ENCODE data around the gene HEATR5B.

Gene HEATR5B

GRCh38 chr2:37060446-37060845 is 23.7 kb downstream of the HEATR5B start:
- H3F3A ChIP-seq (ENCODE audit: insufficient read depth) = peaks cover 8% of the 10 kb centered on the region; the same call in 1 of the 2 replicates
- H3K4me3 ChIP-seq (ENCODE audit: insufficient read depth, low read length, poor library complexity, severe bottlenecking) = no peak overlapping the region
- H3K27me3 ChIP-seq (ENCODE audit: low read length) = no peaks in the 10 kb centered on the region
- no peaks in the 10 kb centered on the region for H4K20me1 ChIP-seq (ENCODE audit: low read depth, low read length)
- no peak overlapping the region for H3K27ac ChIP-seq (ENCODE audit: low read depth, low read length)
- no peak overlapping the region for H3K4me2 ChIP-seq (ENCODE audit: low read depth, low read length, poor library complexity, severe bottlenecking)
- TF ChIP-seq CTCF (IDR thresholded peaks at IDR 0.05; ENCODE audit: insufficient read depth, low read length, poor library complexity, severe bottlenecking) = no peak
- TF ChIP-seq EZH2phosphoT487 (conservative IDR thresholded peaks at IDR 0.05; ENCODE audit: low read length) = no peak
- no peak overlapping the region for H3K9ac ChIP-seq (ENCODE audit: low read length)
- H3K36me3 ChIP-seq (ENCODE audit: low read length) = peaks cover 47% of the 10 kb centered on the region
- H3K9me2 ChIP-seq (replicated peaks; ENCODE audit: insufficient read depth, low read length) = no peaks in the 10 kb centered on the region
- H3K9me3 ChIP-seq (ENCODE audit: insufficient read depth, low read length) = no peaks in the 10 kb centered on the region
- no peaks in the 10 kb centered on the region for H3K79me2 ChIP-seq (ENCODE audit: insufficient read depth, low read length)
- no peak overlapping the region for H2AFZ ChIP-seq (ENCODE audit: low read depth, low read length, severe bottlenecking)

GRCh38 chr2:37059841-37060240 is 24.3 kb downstream of the HEATR5B start:
- Histone ChIP-seq H4K20me1 (ENCODE audit: low read depth, low read length) (no peaks in the 10 kb centered on the region), H2AFZ (ENCODE audit: low read depth, low read length, severe bottlenecking) (no peak overlapping the region), H3K9me2 (replicated peaks; ENCODE audit: insufficient read depth, low read length) (no peaks in the 10 kb centered on the region), H3K27ac (ENCODE audit: low read depth, low read length) (no peak overlapping the region), H3K4me3 (ENCODE audit: insufficient read depth, low read length, poor library complexity, severe bottlenecking) (no peak overlapping the region), H3K36me3 (ENCODE audit: low read length) (peaks cover 47% of the 10 kb centered on the region), H3K4me2 (ENCODE audit: low read depth, low read length, poor library complexity, severe bottlenecking) (no peak overlapping the region), H3K27me3 (ENCODE audit: low read length) (no peaks in the 10 kb centered on the region), H3K9me3 (ENCODE audit: insufficient read depth, low read length) (no peaks in the 10 kb centered on the region), H3K79me2 (ENCODE audit: insufficient read depth, low read length) (no peaks in the 10 kb centered on the region), H3F3A (ENCODE audit: insufficient read depth) (peaks cover 8% of the 10 kb centered on the region; the same call in 1 of the 2 replicates), H3K9ac (ENCODE audit: low read length) (no peak overlapping the region)
- TF ChIP-seq CTCF (IDR thresholded peaks at IDR 0.05; ENCODE audit: insufficient read depth, low read length, poor library complexity, severe bottlenecking) (no peak), EZH2phosphoT487 (conservative IDR thresholded peaks at IDR 0.05; ENCODE audit: low read length) (no peak)

- Histone ChIP-seq H3K9me2 (replicated peaks; ENCODE audit: insufficient read depth, low read length) (no peaks in the 10 kb centered on the region), H4K20me1 (ENCODE audit: low read depth, low read length) (no peaks in the 10 kb centered on the region), H2AFZ (ENCODE audit: low read depth, low read length, severe bottlenecking) (no peak overlapping the region), H3K36me3 (ENCODE audit: low read length) (peaks cover 31% of the 10 kb centered on the region), H3K4me2 (ENCODE audit: low read depth, low read length, poor library complexity, severe bottlenecking) (no peak overlapping the region), H3K79me2 (ENCODE audit: insufficient read depth, low read length) (no peaks in the 10 kb centered on the region), H3K9me3 (ENCODE audit: insufficient read depth, low read length) (no peaks in the 10 kb centered on the region), H3K9ac (ENCODE audit: low read length) (no peak overlapping the region), H3K4me3 (ENCODE audit: insufficient read depth, low read length, poor library complexity, severe bottlenecking) (no peak overlapping the region), H3F3A (ENCODE audit: insufficient read depth) (no peaks in the 10 kb centered on the region; the same call in 1 of the 2 replicates), H3K27me3 (ENCODE audit: low read length) (no peaks in the 10 kb centered on the region), H3K27ac (ENCODE audit: low read depth, low read length) (no peak overlapping the region)
- TF ChIP-seq CTCF (IDR thresholded peaks at IDR 0.05; ENCODE audit: insufficient read depth, low read length, poor library complexity, severe bottlenecking) (no peak), EZH2phosphoT487 (conservative IDR thresholded peaks at IDR 0.05; ENCODE audit: low read length) (no peak)
Measured at GRCh38 chr2:37052600-37053332, 31.4 kb downstream of the HEATR5B start.
